HFFc6 (cell line): ENCODE results near the gene CYP46A1. TPM values are rescaled to one million over a fixed set of nuclear protein-coding genes. Genes with fewer than 3 reads are reported as not detected.

Experiments
- DNase-seq: peaks from one replicate; pipeline ENCODE4 v3.0.0-alpha.2; 2018
- H3K27ac Mint-ChIP-seq: 2 replicates; pipeline ENCODE4 v1.8.0; 2020; ENCODE audit warnings: mild to moderate bottlenecking, mixed read lengths
- H3K27me3 Mint-ChIP-seq: 2 replicates; pipeline ENCODE4 v1.8.0; 2021; ENCODE audit warnings: mild to moderate bottlenecking, moderate library complexity, mixed read lengths; ENCODE audit not compliant: insufficient read depth
- H3K36me3 Mint-ChIP-seq: 2 replicates; pipeline ENCODE4 v1.8.0; 2021; ENCODE audit warnings: low read depth, mixed read lengths
- H3K4me1 Mint-ChIP-seq: 2 replicates; pipeline ENCODE4 v1.8.0; 2020; ENCODE audit warnings: low read depth, mixed read lengths
- H3K4me3 Mint-ChIP-seq: 2 replicates; pipeline ENCODE4 v1.8.0; 2020; ENCODE audit warnings: mild to moderate bottlenecking, moderate library complexity, mixed read lengths
- H3K9me3 Mint-ChIP-seq: 2 replicates; pipeline ENCODE4 v1.8.0; 2020; ENCODE audit warnings: mild to moderate bottlenecking, mixed read lengths
- total RNA-seq, 6 experiments: library from RNA; stranded (reverse); fragmentation: NEBNext Ultra II Directional; extraction: Animal tissue kit (Norgen Biotek cat#: 25700); gene quantifications; 2 replicates in 1 of 6; 3 replicates in 5 of 6; pipeline ENCODE4 v1.2.3, GENCODE V29; 2021
- TF ChIP-seq, protein P1 (sequence below): fragments of 200-600 bp; sonication (generic); IDR thresholded peaks from 2 replicates; pipeline ENCODE4 v1.5.0; 2021; ENCODE audit warnings: antibody characterized with exemption, mild to moderate bottlenecking

Gene CYP46A1
- total RNA-seq, 6 experiments from 2014 or later = 0.28 to 0.62 (median 0.49) TPM

DNA sequence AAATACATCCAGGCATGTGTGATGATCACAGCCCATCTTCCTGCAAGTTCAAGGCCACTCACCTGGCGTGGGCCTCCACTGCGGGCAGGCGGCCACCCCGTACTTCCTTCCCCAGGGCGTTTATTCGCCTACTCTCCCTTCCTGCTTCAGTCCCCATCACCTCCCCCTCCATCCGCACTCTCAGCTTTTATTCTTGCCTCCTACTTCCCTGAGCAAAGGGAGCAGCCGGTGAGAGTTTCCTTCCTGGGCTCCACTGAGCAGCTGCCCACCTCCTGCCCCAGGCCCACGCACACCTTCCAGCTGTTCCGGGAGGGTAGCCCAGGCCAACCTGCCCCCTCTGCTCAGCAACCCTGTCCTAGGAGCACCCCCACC lies 4.1 kb downstream of the CYP46A1 start:
- DNase-seq = no peak
- no peak overlapping the region for H3K4me3 Mint-ChIP-seq
- H3K36me3 Mint-ChIP-seq = no peaks in the 10 kb centered on the region
- TF ChIP-seq, protein P1, sequence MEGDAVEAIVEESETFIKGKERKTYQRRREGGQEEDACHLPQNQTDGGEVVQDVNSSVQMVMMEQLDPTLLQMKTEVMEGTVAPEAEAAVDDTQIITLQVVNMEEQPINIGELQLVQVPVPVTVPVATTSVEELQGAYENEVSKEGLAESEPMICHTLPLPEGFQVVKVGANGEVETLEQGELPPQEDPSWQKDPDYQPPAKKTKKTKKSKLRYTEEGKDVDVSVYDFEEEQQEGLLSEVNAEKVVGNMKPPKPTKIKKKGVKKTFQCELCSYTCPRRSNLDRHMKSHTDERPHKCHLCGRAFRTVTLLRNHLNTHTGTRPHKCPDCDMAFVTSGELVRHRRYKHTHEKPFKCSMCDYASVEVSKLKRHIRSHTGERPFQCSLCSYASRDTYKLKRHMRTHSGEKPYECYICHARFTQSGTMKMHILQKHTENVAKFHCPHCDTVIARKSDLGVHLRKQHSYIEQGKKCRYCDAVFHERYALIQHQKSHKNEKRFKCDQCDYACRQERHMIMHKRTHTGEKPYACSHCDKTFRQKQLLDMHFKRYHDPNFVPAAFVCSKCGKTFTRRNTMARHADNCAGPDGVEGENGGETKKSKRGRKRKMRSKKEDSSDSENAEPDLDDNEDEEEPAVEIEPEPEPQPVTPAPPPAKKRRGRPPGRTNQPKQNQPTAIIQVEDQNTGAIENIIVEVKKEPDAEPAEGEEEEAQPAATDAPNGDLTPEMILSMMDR = no peak
- H3K27ac Mint-ChIP-seq = no peak overlapping the region
- H3K27me3 Mint-ChIP-seq = peaks cover 30% of the 10 kb centered on the region
- H3K4me1 Mint-ChIP-seq = no peaks in the 10 kb centered on the region; the same call in 1 of the 2 replicates
- no peaks in the 10 kb centered on the region for H3K9me3 Mint-ChIP-seq

DNA sequence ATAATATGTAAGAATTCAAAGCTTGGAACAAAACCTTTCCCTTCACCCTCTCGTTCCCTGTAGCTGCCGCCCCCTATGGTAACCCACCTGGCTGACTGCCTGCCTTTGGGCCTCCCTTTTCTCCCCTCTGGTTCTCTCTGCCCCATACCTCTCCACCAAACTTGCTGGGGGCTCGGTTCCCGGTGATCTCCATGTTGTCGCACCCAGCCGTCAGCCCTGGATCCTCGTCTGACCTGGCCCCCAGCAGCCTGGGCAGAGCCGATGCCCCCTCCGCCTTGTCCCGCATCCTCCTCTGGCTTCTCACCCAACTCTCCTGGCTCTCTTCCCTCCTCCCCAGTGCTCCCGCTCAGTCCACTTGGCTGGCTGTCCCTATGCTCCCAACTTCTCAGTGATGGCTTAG lies 4.5 kb downstream of the CYP46A1 start:
- Mint-ChIP-seq H3K27ac (no peak overlapping the region), H3K9me3 (no peaks in the 10 kb centered on the region), H3K4me1 (no peaks in the 10 kb centered on the region), H3K4me3 (no peak overlapping the region), H3K27me3 (peaks cover 30% of the 10 kb centered on the region), H3K36me3 (no peaks in the 10 kb centered on the region)
- TF ChIP-seq, protein P1 = no peak
- no peak for DNase-seq

DNA sequence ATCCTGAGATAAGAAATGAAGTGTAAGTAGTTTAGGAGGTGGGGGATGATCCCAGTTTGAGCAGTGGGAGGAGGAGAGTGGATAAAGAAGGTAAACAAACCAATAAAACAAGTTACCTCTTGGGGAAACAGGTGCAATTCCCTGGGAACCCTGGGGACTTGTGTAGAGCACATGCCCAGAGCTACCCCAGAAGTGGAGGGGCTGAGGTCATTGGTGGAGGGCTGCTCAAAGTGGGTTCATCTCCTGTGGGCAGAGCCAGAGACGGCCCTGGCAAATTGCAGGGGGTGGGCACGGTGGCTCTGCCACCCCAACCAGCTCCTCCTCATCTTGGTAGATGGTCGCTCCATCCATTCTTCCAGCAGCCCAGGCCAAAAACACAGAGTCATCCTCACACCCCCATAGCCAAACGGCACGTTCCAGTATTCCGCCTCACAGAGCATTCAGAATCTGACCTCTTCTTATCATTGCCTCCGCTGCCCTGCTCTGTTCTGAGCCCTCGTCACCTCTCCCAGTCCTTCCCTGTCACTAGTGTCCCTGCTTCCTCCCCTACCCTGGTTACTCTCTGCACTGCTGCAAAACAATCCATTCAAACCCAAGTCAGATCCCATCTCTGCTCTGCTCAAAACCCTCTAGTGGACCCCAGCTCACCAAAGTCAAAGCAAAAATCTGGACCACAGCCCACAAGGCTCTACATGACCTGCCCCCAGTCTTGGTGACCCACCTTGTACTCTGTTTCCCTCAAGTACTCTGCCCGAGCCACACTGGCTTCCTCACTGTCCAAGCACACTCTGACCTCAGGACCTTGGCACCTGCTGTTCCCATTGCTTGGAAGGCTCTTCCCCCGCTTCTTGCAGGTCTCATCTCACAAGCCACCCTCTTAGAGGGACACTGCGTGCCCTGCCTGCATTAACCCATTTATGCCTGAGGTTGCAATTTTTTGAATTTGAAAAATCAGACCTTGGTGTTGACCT lies 5.5 kb downstream of the CYP46A1 start:
- TF ChIP-seq, protein P1 = no peak
- Mint-ChIP-seq H3K4me3 (no peak overlapping the region), H3K36me3 (no peaks in the 10 kb centered on the region), H3K27me3 (peaks cover 32% of the 10 kb centered on the region), H3K4me1 (no peaks in the 10 kb centered on the region), H3K27ac (no peak overlapping the region), H3K9me3 (no peaks in the 10 kb centered on the region)
- DNase-seq = no peak

DNA sequence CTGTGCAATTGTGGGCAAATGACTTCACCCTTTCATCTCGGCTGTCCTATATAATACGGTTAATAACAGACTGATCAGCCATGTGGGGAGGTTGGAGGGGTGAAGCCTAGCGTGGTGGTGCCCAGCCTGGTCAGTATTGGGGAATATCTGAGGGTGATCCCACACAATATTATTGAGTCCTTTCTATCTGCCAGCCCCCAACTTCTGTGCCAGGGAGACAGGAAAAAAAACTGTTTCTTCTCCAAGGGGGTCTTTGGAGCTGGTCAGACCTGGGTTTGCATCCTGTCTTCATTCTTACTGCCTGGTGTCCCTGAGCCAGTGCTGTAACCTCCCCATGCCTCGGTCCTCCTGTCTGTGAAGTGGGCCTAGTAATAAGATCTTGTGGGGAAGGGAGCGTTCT lies 6.5 kb downstream of the CYP46A1 start:
- no peaks in the 10 kb centered on the region for H3K4me1 Mint-ChIP-seq
- DNase-seq = no peak
- H3K4me3 Mint-ChIP-seq = no peak overlapping the region
- H3K36me3 Mint-ChIP-seq = no peaks in the 10 kb centered on the region
- TF ChIP-seq, protein P1 = no peak
- peaks cover 36% of the 10 kb centered on the region for H3K27me3 Mint-ChIP-seq
- H3K27ac Mint-ChIP-seq = no peak overlapping the region
- no peaks in the 10 kb centered on the region for H3K9me3 Mint-ChIP-seq

DNA sequence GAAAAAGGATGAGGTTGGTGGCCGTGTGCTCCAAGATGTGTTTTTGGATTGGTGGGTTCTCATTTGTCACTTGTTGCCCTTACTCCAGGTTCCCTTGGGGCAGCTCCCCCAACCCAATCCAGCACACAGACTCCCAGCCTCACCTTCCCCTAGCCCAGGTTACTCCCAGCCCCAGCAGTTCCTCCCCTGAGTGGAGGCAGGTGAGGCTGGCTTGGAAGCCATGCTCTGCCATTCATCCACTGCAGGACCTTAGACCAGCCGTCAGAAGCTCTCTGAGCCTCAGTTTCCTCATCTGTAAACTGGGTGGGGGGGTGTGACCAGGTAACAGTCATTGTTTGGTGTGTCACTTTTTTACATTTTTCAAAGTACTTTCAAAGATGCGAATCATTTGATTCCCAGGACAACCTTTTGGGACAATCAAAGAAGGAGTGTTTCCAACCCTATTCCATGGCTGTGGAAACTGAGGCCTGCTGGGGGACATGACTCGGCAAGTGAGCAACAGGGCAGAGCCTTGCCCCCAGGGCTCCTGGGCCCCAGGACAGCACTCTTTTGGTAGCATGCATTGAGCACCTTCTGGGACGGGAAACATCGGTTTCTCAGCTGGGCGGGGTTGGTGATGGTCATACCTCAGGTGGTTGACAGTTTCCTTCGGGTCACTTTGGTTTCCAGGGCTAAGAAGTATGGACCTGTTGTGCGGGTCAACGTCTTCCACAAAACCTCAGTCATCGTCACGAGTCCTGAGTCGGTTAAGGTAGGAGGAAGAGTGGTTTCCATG lies 7.2 kb downstream of the CYP46A1 start:
- Mint-ChIP-seq H3K27ac (no peak overlapping the region), H3K4me3 (no peak overlapping the region), H3K9me3 (no peaks in the 10 kb centered on the region), H3K4me1 (no peaks in the 10 kb centered on the region), H3K27me3 (peaks cover 37% of the 10 kb centered on the region), H3K36me3 (no peaks in the 10 kb centered on the region)
- no peak for DNase-seq
- TF ChIP-seq, protein P1 = no peak
